Measurements from ENCODE around the gene OR51G2. TPM values are rescaled to one million over a fixed set of nuclear protein-coding genes. Genes with fewer than 3 reads are reported as not detected.
"Not testable (repeated sequence)": the region's sequence is repeated elsewhere in the genome, so short reads cannot be mapped to it uniquely, and the experiment has no call there.

OR51G2 gene, protein sequence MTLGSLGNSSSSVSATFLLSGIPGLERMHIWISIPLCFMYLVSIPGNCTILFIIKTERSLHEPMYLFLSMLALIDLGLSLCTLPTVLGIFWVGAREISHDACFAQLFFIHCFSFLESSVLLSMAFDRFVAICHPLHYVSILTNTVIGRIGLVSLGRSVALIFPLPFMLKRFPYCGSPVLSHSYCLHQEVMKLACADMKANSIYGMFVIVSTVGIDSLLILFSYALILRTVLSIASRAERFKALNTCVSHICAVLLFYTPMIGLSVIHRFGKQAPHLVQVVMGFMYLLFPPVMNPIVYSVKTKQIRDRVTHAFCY
- not detected for total RNA-seq

DNA sequence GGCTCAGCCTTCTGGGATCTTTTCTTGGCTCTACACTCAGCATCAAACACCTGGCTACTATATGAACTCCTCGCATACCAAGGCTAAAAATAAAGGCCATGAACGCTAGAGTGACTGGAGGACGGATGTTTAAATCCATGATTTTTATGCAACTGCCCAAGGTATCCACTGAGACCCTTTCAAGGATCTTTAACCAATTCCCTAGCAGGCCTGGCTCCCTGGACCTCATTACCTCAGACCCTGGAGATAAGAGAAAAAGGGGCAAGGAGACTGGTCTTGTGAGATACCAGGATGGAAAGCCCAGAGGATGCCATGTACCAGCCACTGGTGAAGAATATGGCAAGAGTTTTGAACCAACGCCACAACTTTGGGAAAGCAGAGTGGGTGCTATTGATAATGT is at the start of gene OR51G2:
TSS of gene OR51G2 (minus strand) at position 101 of the 400 bp plus-strand sequence. CDS start 3,687 bp downstream, outside the sequence.
- Histone ChIP-seq H3K4me3 (no peak within 1 kb of the TSS), H3K9me3 (no peaks in the 10 kb centered on the region), H3K36me3 (no peaks in the 10 kb centered on the region), H3K27ac (replicated peaks in 1 of 4) (no peak within 1 kb of the TSS), H3K27me3 (no peaks in the 10 kb centered on the region), H3K4me1 (no peaks in the 10 kb centered on the region)
- intact Hi-C loops (cut with DNase I), result no loop called here
- TF ChIP-seq POLR2AphosphoS5 (IDR thresholded peaks at IDR 0.05) (no peak), POLR2A (IDR thresholded peaks at IDR 0.05; ENCODE audit: low read depth) (no peak), EP300 (IDR thresholded peaks at IDR 0.05) (no peak), CTCF (IDR thresholded peaks at IDR 0.05) (no peak)
- whole genome bisulfite sequencing, result 87% methylated on average over 4 of the region's 4 CpGs
- no peak for DNase-seq (ENCODE audit: extremely low spot score)

DNA sequence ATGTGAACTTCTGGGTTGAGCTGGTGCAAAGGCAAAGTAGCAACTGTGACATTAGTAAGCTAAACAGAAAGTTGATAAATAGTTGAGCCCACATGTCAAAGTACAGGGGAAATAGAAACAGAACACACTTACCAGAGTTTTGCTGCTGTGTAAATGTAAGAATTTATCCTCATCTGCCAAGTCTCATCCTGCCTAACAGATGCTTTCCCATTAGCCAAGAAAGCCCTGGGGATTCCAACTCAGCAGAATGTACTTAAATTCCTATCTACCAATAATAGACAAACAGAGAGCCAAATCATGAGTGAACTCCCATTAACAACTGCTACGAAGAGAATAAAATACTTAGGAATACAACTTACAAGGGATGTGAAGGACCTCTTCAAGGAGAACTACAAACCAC is 43.7 kb upstream of the OR51G2 start:
- no peak overlapping the region for H3K27ac ChIP-seq (replicated peaks in 1 of 4)
- 32% methylated on average over 1 of the region's 1 CpG for WGBS
- intact Hi-C loops (cut with DNase I), result no loop called here

DNA sequence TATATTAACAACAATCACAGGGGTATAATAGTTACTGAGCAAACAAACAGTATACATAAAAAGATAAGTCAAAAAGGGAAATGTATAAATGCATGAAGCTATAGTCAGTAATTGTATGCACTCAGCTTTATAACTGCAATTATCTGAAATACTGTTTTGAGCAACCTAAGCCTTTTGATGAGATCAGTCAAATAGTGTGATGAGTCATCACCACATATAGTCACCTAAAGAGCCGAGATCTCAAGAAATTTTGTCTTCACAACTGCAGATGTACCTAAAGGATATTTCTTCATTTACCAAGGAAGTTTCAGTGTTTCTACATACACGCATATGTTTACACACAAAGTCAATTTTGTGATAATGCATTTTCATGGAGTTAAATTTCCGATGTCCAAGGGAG is 41.7 kb upstream of the OR51G2 start:
- DNase-seq (ENCODE audit: extremely low spot score), result no peak
- 74% methylated on average over 3 of the region's 3 CpGs for WGBS
- no peaks in the 10 kb centered on the region for H3K4me1 ChIP-seq
- no peaks in the 10 kb centered on the region for H3K36me3 ChIP-seq
- H3K4me3 ChIP-seq, result no peak overlapping the region
- TF ChIP-seq CTCF (IDR thresholded peaks at IDR 0.05), result no peak
- no peak for TF ChIP-seq POLR2AphosphoS5 (IDR thresholded peaks at IDR 0.05)
- no peak for TF ChIP-seq EP300 (IDR thresholded peaks at IDR 0.05)
- TF ChIP-seq POLR2A (IDR thresholded peaks at IDR 0.05; ENCODE audit: low read depth), result no peak
- H3K9me3 ChIP-seq, result no peaks in the 10 kb centered on the region
- no peak overlapping the region for H3K27ac ChIP-seq (replicated peaks in 1 of 4)
- no peaks in the 10 kb centered on the region for H3K27me3 ChIP-seq
- intact Hi-C loops (cut with DNase I), result no loop called here

More for the DNA sequence above, 43.7 kb upstream of the OR51G2 start:
- H3K4me1 ChIP-seq, result no peaks in the 10 kb centered on the region
- H3K9me3 ChIP-seq, result no peaks in the 10 kb centered on the region
- no peak overlapping the region for H3K4me3 ChIP-seq
- no peak for DNase-seq (ENCODE audit: extremely low spot score)
- H3K36me3 ChIP-seq, result no peaks in the 10 kb centered on the region
- H3K27me3 ChIP-seq, result no peaks in the 10 kb centered on the region
- TF ChIP-seq EP300 (IDR thresholded peaks at IDR 0.05), result no peak
- no peak for TF ChIP-seq CTCF (IDR thresholded peaks at IDR 0.05)
- TF ChIP-seq POLR2AphosphoS5 (IDR thresholded peaks at IDR 0.05), result no peak
- TF ChIP-seq POLR2A (IDR thresholded peaks at IDR 0.05; ENCODE audit: low read depth), result no peak

GRCh38 chr11:4957396-4957795 is 38.2 kb upstream of the OR51G2 start:
- 77% methylated on average over 4 of the region's 4 CpGs for WGBS
- no peak overlapping the region for H3K27ac ChIP-seq (replicated peaks in 1 of 4)
- H3K27me3 ChIP-seq, result no peaks in the 10 kb centered on the region
- no peak overlapping the region for H3K4me3 ChIP-seq
- intact Hi-C loops (cut with DNase I), result no loop called here
- no peak for DNase-seq (ENCODE audit: extremely low spot score)
- no peak for TF ChIP-seq CTCF (IDR thresholded peaks at IDR 0.05)
- H3K9me3 ChIP-seq, result no peaks in the 10 kb centered on the region
- H3K36me3 ChIP-seq, result no peaks in the 10 kb centered on the region
- no peaks in the 10 kb centered on the region for H3K4me1 ChIP-seq

DNA sequence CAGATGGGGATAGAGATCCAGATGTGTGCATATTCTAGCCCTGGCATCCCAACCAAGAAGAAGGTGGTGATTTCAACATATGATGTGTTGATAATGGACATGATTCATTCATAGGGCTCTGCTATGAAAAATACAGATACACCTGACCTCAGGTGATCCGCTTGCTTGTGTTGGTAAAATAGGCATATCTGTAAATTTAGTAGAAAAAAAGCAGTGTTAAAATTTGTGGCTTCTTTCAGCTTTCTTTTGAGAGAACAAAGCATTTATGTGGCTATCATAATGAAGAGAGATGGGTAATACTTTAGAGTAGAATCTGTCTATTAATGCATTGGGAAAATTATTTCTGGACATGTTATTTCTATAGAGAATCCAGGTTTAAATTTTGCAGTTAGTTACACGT is 36.5 kb upstream of the OR51G2 start, which contains the start of gene OR51A2:
TSS of gene OR51A2 (minus strand) at position 101 of the 400 bp plus-strand sequence. CDS start at position 101, 0 bp downstream.
- H3K36me3 ChIP-seq; H3K4me1 ChIP-seq; intact Hi-C loops (cut with DNase I); H3K27ac ChIP-seq (replicated peaks in 1 of 4); DNase-seq (ENCODE audit: extremely low spot score); H3K27me3 ChIP-seq; H3K4me3 ChIP-seq; H3K9me3 ChIP-seq: not testable (repeated sequence)
- 61% methylated on average over 2 of the region's 2 CpGs for WGBS

All from esophagus muscularis mucosa (tissue), 4 donors.